Measurements from ENCODE around the gene CLSTN2. TPM values are rescaled to one million over a fixed set of nuclear protein-coding genes. Genes with fewer than 3 reads are reported as not detected.

CLSTN2 gene
- total RNA-seq, 1 donor from 2014 or later: 7.1 TPM

DNA sequence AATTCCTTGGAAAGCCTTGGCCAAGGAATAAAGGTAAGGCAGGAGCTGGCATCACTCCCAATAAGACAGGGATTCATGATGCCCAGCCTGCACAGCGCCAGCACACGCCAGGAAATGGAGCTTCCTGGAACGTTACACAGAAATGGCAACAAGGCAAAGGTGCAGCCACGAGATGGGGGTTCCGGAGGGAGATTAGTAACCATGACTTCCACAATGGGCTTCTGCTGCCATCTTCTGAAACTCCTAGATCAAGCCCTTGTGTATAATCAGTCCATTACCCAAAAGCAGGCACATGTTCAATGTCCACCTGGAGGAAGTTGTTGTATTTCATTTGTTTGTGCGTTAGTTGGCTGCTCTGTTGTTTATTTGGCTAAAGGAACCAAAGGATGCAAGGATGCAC is 611.7 kb downstream of the CLSTN2 start:
- DNase-seq (ENCODE audit: low spot score): no peak

DNA sequence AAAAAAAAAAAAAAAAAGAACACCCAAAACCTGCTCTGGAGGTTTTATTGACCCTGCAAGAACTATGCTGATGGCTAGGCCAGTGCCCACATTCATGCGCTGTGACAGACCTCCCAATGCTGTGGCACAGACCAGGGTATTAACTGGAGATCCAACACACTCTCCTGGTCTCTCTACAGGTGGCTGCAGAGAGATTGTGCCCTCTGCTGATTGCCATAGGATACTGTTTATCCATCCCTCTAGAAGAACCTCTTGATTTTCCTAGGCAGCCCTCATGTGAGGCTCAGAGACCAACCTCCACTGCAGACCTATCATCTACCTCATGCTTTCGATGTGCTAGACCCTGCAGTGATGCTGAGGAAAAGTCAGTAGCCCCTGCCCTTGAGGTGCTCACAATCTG is 617.4 kb downstream of the CLSTN2 start:
- DNase-seq (ENCODE audit: low spot score): no peak

DNA sequence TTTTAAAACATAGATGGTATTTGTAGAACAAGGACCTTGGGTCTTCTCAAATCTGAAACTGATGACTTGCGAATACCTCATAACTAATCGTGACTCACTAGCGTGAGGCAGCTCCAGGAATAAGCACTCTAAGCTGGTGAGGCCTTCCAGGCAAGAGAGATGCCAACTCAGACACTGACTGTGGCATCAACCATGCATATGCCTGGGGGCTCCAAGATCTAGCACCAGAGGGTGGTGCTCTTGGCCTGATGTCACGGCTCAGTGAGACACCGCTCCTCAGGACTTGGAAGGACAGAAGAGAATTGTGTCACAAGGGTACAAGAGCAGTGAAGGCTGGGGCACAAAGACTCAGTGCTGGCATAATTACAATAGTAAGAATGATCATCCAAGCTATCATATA is 617.9 kb downstream of the CLSTN2 start:
- DNase-seq (ENCODE audit: low spot score): no peak

DNA sequence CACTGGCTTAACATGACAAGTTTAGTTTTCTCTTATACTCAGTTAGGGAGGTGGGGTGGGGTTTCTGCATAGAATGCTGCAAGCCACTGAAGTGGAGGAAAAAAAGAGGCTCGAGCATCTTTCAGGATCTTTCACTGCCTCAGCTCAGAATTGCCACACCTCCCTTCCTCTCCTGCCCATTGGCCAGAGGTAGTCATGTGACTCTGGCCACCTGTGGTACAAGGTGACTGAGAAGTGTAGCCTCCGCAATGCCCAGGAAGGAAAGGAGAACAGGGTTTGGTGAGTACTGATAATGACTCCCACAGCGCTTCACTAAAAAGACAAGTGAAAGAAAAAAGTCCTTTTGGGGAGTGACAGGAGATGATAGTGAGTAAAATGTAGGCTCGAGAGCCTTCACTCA is 618.6 kb downstream of the CLSTN2 start:
- no peak for DNase-seq (ENCODE audit: low spot score)

DNA sequence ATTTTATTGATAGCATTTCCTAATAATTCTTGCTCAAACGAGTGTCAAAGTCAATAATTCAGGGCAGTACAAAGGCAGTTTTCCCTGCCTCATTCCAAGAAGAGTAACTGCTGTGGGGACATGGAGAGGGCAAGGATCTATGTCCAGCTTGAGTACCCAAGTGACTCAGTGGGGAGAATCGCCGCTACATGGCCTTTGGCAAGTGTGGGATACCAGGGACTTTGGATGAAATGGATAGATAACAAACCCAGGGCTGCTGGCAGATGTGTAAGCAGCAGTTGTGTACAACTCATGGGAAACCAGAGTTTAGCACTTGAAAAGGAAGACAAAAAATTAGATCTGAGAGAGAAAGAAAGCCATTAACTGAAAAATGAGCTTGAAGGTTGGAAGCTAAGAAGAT is 620.7 kb downstream of the CLSTN2 start:
- DNase-seq (ENCODE audit: low spot score): no peak

DNA sequence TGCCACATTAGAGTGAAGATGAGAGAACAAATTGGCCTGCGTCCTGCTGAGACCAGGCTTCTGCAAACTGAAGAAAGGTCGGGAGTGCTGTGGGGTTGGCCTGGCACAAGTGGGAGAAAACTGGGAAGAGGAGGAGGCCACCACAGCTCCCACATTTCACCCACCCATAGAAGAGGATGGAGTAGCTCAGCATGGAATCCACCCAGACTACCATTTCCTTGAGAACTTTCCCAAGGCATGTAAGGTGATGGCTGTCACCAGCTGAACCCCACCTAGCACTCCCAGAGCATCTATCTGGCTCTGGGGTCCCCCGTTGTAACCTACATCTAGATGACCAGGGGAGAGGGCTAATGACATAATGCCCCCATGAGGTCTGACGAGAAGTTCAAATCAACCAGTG is 622.5 kb downstream of the CLSTN2 start:
- no peak for DNase-seq (ENCODE audit: low spot score)

DNA sequence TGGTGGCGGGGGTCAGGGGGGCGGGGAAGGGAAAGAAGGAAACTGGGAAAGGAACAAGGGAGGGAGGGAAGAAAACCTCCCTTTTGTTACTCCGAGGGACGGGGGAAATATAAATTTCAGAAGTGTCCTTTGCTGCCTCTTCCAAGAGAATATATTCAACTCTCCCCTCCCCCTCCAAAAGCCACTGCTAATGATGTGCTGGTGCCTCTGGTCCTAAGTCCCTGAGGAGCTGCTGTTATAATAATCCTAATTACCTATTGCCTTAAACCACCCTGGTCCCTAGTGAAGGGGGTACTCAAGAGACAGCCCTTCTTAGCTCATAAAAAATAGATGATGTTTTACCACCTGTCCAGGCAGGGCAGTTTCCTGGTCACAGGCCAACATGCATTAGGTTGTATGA is 624.6 kb downstream of the CLSTN2 start:
- DNase-seq (ENCODE audit: low spot score): no peak

DNA sequence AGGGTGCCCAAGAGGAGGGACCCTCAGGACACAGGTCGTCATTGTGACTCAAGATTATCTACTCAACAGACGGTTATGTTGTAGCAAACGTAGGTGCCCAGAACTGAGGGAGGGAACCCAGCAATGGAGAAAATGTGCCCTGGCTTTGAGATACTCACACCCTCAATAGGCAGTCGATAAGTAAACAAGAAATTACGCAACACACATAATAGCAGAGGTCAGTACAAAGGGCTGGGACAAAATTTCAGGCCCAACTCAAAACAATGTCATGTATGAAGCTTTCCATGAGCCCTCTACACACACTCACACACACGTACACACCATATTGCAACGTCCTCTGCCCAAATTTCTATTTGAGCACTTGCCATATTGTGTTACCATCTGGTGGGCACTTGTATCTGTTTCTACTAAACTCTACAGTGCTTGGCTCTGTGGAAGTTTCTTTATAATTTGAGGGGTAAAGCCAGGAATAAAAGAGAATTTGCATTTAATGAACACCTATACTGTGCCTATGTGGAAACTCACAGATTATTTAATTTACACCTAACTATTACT is 628.3 kb downstream of the CLSTN2 start:
- peak; percentile 48 for DNase-seq (ENCODE audit: low spot score)

DNA sequence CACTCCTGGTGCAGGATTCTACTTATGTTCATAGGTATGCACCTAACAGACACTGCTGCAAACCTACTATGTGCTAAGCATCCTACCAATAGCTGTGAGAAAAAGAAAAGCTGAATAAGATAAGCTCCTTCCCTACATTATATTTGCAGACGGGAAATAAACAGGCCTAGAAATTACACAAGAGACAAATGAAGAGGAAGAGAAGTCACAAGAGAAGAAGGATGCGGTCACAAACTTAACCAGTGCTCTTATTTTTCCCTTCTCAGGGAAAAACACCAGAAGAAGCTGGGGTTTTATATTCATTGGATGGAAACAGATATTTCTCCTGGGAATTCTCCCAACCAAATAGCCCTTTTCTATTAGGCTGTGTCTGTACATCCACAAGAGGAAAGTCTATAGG is 633.1 kb downstream of the CLSTN2 start:
- DNase-seq (ENCODE audit: low spot score): no peak

DNA sequence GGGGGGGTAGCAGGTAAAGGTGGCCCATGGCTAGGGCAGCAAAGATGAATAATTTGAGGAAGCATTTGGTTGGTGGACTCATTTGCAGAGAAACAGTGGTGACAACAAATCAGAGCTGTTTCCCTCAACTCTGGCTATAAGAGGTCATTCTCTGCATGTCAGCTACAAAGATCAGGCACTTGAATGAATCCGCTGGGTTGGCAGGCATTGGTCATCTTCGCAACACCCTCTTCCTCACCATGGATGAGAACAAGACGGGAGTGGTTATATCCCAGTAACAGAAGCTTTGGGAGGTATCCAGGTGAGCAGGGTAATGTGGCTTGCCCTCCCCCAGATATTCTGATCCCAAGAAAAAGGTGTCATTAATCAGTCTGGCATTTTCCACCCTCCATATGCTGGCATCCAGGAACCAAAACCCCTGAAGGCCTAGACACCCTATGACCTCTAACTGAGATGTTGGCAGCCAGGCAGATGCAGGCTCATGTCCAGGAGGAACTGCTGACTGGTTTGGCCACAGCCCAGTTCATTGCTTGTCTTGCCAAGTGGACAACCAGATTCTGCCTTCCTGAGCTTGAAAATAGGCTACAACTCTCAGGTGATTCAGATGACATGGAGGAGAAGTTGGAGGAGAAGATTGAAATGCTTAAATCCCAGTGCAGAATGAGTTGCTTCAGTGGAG is 634.0 kb downstream of the CLSTN2 start:
- DNase-seq (ENCODE audit: low spot score): peak; percentile 84

DNA sequence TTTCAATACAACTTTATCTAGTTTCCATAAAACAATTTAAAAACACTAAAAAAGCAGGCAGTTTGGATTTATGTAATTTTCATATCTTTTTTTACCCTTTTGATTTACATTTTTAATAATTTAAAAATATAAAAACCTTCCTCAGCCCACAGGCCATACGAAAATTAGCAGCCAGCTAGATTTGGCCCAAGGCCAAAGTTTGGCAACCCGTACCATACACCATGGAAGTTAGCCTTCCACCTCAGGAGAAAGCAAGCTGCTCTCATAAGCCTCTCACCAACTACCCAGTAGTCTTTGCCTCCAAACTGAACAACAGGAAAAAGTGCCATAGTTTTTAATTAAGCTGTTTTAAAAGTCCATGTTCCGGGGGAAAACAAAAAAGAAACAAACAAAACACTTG is 635.6 kb downstream of the CLSTN2 start:
- no peak for DNase-seq (ENCODE audit: low spot score)

DNA sequence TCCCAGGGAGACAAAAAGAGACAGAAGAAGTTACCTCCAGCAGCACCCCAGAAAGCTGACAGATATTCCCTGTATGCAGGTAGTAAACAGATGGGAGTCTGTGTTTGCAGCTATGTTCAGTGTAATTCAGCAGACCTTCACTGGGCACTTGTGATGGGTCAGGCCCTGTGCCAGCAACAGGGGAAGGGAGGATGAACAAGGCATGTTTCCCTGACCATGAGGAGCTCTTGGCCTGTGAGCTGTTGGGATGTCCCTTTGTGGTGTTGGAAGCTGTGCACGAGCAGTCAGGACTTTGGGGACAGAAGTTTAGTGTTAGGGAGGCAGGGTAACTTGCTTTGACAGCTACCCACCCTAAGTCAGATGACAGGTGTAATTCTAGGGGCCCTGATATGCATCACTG is 636.9 kb downstream of the CLSTN2 start:
- DNase-seq (ENCODE audit: low spot score): no peak

DNA sequence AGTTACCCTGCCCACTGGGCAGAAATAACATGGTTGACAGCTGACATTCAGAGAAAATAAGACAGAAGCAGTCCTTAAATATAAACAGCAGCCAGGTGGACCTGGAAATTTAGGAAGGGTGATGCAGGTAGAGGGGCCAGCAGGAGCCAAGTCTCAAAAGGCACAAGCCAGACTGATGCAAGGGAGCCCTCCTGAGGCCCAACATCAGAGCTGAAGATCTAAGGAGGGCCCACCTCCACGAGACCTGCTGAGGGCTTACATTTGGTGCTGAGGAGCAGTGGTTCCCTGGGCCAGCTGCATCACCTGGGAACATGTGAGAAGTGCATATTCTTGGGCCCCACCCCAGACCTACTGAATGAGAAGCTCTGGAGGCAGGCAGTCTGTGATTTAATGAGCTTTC is 637.3 kb downstream of the CLSTN2 start:
- no peak for DNase-seq (ENCODE audit: low spot score)

DNA sequence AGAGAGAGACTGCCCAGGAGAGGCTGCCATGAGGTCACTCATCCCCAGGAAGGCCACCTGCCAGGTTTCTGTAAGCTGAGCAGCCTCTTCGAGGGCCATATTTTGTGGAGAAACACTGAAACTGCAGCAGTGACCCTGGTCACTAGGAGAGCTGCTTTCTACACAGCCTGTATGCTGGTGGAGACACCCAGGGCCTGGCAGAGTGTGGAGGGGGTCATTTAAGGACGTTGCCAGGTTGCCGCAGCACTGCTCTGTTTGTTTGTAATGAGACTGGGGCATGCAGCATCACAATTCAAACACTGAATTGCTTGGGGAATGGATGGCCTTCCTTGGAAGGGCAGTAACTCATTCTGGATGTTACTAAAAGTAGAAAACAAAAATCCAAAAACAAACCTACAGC is 638.0 kb downstream of the CLSTN2 start:
- DNase-seq (ENCODE audit: low spot score): no peak

DNA sequence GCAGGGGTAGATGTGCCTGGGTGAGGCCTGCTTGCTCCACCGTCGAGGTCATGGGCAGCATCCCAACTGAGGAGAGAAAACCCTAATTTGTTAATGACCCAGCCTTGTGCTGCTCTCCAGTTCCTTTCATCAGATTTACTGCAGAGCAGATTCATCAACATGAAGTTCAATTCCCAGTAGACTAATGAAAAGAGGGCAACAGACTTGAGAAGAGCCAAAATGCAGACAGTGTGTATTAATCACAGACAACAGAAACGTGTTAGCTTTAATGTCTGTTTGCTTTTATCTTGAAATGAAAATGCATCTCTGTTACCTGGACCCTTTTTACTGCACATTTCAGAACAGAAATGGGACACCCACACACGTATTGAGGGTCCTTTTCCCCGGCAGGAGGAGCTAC is 639.4 kb downstream of the CLSTN2 start:
- no peak for DNase-seq (ENCODE audit: low spot score)

DNA sequence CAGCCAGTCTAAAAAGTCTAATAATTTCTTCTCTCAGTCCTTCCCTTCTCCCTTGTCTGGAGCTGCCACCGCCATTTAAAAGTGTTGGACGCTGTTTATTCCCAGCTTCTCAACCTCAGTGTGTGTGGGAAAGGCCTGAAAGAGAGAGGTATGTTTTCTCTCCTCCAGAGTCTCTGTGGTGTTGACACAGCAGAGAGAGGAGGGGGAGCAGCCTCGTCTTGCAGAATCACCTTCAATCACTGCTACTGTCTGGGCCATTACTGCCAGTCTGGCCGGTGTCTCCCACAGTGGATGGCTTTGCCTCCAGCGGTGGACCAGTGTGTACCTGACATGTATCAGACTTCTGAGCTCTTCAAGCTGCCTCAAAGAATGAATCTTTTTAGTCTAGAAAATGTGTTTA is 641.5 kb downstream of the CLSTN2 start:
- DNase-seq (ENCODE audit: low spot score): no peak

DNA sequence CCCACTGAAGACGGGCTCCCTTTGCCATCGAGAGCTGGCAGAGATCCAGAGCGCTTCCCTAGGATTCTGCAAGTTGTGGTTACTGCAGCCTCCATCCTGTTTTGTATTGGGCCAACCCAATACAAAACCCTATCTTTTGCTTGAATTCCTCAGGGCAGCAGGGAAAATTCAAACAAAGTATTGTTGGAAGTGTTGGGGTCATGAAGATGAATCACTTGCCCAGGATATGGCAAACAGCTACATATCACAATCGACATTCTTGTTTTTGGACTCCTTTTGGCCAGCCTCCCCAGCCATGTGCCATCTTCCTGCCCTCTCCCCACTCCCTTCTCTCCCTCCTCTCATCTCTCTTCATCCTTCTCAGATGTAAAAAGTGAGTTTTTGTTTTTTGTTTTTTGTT is 642.9 kb downstream of the CLSTN2 start:
- no peak for DNase-seq (ENCODE audit: low spot score)

DNA sequence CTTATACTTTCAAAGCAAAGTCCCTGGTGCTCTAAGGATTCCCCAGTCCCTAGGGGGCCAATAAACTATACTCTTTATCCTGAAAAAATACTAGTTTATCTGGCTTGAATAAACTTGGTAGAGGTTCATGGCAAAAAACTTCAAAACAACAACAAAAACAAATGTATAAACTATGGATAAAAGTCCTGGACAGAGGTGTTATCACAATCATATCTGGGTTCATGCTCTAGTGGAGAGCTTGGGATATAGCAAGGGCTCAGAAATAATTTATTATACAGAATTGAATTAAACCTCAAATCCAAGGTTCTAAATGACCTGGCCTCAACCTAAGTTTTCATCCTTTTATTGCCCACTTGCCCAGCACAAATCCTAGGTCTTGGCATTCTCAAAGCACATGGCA is 644.3 kb downstream of the CLSTN2 start:
- no peak for DNase-seq (ENCODE audit: low spot score)

DNA sequence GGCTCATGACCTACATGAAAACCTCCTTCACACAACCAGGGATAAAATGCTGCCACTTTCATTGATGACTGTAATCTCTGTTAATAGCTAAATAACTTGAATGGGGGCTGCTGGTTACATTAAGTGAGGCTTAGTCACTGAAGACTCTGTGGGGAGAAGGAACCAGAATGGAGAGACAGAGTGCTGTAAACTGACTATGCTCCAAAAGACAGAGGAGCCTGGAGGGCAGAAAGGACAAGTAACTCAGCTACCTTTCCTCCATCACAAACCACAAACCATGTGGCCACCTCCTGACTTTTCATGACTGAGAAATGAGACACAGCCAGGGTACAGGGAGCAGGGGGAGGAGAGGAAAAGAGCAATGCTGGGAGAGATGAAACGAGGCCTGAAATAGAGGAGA is 645.8 kb downstream of the CLSTN2 start:
- DNase-seq (ENCODE audit: low spot score): no peak

DNA sequence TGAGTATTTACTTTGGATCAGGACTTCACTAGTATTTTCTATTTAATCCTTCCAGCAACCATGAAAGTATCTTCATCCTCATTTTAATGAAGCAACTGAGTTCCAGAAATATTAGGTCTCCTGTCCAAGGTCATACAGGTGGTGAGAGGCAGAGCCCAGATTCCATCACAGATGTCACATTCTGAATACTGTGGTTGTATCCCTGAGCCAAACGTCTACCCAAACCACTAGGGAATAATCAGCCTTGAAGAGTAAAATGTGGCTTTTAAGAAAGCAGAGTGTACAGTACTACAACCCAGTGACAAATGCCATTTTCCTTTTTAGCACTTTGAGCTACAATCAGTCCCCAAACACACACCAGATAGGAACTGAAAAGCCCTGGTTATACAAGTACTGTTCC is 649.6 kb downstream of the CLSTN2 start:
- DNase-seq (ENCODE audit: low spot score): no peak

DNA sequence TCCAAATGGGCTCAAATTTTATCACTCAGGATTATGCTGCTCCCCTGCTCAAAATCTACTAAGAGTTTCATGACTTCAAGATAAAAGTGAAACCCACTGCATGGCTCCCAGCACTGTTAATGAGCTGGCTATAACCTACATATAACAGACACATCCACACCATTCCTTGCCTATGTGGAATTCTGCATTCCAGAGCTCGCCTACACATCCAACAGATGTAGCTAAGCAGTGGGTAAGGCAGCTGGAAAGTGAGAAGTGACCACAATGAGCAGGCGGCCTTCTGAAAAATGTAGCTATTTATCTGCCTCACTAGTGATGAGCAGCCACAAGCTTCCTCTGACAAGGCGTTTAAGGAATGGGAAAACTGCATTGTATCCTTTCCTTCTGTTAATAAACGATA is 650.8 kb downstream of the CLSTN2 start:
- DNase-seq (ENCODE audit: low spot score): no peak

DNA sequence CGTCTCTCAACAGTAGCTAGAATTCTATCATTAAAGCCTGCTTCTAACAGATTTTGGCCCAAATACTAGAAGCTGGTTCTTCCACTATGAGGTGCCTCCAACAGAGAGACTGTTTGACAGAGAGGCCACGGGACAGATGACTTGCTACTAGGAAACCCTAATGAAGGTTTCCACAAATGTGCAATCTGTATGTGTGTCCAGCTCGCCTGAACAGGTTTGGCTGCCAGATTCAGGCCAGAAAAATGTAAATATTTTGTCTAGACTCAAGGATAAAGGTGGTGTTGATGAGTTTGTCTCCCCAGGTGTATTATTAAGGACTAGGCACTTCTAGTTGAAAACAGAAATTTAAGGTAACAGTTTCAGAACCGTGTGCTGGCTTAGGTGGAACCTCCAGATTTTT is 651.3 kb downstream of the CLSTN2 start:
- DNase-seq (ENCODE audit: low spot score): no peak

DNA sequence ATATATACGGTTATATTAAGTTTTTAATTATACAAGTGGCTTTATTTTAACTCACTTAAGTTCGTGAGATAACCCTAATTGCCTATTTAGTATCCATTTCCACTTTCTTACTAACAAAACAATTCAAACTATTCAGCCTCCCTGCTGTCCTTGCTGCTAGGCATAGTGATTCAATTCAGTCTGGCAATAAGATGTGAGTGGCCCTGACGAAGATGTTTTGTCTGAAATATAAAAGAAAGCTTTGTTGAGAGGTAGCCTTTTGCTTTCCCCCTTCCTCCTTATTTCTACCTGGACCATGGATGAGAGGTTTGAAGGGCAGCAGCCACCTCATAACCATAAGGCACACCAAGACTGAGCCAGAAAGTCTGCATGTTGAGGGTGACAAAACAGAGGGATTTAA is 653.6 kb downstream of the CLSTN2 start:
- no peak for DNase-seq (ENCODE audit: low spot score)

DNA sequence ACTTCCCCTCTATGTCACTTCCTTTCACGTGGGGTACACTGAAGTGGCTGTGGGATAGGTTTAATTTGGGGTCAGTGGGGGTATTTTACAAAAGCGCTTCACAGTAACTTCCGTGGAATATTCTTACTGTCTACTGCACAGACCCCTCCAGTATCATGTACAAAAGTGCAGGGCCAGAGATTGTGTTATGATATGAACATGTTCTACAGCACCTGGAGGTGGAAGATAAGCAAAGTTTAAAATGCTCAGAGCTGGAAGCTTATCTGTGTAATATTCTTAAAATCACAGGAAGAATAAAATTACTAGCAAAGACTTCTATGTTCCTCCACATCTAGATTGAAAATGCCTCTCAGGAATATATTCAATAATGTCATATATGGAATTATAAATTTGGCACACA is 658.8 kb downstream of the CLSTN2 start:
- DNase-seq (ENCODE audit: low spot score): no peak

All from mucosa of gallbladder (tissue), 1 donor.